ENCODE measurements around the gene RBM4B.

RBM4B gene

DNA sequence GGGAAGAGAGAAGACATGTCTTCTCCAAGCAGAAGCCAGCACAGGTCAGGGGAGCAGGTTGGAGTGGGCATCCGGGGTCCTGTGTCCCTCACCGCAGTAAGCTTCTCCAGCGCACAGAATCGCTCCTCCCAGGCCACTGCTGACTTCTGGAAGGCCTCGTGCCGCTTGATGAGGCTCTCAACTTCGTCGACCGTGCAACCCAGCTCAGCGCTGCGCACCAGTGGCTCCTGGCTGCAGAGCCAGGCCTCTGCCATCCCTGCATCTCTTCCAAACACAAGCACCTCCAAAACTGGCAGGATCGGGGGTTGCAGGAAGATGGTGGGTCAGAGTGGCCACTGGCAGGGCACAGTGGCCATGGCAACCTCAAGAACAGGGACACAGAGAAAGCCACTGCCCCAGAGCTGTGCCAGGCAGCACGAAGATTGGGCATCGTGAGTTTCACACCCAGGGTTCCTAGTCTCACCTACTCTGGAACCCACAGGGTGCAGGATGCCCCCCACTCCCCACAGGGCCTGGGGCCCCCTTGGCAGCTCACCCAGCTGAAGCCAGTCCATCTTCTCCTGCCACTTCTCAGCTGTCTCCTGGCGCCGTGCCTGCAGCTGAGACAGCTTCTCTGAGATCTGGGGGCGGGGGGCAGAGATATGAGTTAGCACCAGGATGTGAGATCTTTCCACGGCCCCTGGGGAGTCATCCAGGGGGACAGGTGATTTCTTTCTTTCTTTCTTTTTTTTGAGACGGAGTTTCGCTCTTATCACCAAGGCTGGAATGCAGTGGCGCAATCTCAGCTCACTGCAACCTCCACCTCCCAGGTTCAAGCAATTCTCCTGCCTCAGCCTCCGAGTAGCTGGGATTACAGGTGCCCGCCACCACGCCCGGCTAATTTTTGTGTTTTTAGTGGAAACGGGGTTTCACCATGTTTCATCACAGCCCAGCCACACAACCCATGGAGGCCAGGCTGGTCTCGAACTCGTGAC lies 11.2 kb upstream of the RBM4B start:
- DNase-seq: peak in 3 of 10 donors; percentile 61 to 79 (median 61)
- intact Hi-C loops (cut with DNase I): no loop called here

DNA sequence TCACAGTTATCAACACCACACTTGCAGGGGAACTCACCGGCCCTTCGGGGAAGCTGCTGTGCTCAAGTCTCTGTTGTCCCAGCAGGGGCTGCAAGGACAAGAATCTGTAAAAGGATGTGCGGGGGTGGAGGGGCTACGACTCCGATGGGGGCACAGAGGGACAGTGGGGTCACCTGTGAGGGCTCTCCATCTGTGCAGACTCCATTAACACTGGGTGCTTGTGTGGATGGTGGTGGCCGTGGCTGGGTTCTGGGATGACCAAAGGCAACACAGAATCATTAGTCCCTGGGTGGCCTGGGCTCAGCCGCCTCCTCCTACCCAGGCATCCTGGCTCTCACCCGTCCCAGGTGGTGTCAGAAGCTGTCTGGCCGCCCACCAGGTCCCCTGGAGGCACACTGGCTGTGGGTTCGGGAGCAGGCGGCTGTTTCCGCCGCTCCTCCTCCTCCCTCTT lies 10.2 kb upstream of the RBM4B start:
- DNase-seq: peak in 2 of 10 donors; percentile 74 to 85
- intact Hi-C loops (cut with DNase I): no loop called here

GRCh38 chr11:66686801-66687750 lies 9.4 kb upstream of the RBM4B start:
- peak in 2 of 10 donors; percentile 74 to 86 for DNase-seq
- intact Hi-C loops (cut with DNase I): no loop called here

DNA sequence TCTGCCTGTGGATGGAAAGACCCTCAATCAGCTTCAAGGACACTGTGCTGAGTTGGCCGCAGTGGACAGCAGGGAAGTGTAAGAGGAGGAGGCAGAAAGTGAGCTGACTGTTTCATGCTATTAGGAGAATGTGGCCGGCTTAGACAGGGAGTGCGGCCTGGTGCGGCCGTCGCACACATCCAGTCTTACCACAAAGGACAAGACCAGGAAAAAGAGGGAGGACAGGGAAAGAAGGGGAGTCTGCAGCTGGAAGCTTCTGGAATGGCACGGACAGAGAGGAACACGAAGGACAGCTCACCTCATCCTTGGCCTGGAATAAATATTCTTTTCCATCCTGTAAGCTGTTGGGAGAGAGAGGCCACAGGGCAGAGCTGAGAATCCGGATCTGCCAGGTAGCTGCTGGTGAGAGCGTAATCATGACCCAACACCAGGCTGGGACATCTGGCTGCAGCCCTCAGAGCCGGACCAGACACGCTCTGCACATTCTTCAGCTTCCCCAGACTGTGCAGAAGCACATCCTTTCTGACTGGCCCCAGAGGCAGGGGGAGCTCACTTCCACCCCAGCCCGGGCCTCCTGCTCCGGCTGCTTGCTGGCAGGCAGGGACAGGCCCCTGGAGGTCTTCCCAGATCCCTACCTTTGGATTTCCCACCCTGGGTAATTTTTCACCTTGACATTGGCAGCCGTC lies 8.6 kb upstream of the RBM4B start:
- peak in 3 of 10 donors; percentile 48 to 63 (median 60) for DNase-seq
- intact Hi-C loops (cut with DNase I): no loop called here

GRCh38 chr11:66685276-66686099 lies 7.8 kb upstream of the RBM4B start:
- peak in 3 of 10 donors; percentile 54 to 69 (median 64) for DNase-seq
- intact Hi-C loops (cut with DNase I): no loop called here

- intact Hi-C loops (cut with DNase I): no loop called here
- DNase-seq: peak in 3 of 10 donors; percentile 33 to 64 (median 63)
Measured at GRCh38 chr11:66684635-66685034, 6.9 kb upstream of the RBM4B start.

DNA sequence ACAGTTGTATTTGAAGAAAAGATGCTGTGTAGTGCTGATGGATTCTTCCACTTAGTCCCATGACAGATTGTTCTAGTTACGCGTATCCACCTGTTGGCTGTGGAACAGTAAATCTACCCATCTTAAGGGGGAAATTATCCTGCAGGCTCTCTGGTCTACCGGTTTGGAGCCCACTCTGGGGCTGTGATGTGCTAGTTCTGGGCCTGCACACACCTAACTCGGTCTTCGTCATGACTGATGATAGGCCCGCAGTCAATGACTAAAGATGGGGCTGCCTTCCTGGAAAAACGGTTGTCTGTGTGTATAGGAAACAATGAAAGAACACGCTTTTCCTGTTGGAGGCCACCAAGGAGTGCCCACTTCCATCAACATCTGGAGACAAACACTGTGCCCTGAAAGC lies 6.2 kb upstream of the RBM4B start:
- intact Hi-C loops (cut with DNase I): no loop called here
- peak in 2 of 10 donors; percentile 31 to 47 for DNase-seq

- intact Hi-C loops (cut with DNase I): no loop called here
- peak in 1 of 10 donors; percentile 13 for DNase-seq
Measured at GRCh38 chr11:66680966-66681645, 3.4 kb upstream of the RBM4B start.

DNA sequence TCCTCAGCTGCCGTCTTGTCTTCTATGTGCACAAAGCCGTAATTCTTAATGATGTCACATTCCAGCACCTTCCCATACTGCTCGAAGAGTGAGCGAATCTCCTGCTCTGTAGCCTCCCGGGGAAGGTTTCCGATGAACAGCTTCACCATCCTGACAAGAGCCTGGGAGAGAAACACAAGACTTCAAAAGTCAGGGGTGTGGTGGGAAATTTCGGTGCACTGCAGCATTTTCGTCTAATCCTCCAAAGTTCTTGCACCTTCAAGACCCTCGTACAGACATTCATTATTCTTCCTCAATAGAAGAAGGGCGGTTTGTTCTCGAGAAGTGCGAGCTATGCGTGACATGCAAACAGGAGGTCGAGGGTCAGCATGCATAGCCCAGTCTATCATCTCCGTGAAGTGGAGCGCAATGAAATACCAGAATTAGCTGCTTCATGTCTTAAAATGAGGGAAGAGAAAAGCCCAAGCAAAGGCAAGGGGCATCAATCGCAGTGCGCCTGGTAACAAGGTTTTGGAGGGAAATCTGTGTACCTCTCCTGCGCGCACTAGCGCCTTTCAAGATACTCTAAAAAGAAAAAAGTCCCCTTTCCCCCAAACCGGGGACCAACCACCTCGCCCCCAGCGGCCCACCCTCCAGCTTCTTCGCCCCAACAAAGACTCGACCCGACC lies 622 bp downstream of the RBM4B start:
- DNase-seq: peak in 1 of 10 donors; percentile 39

GRCh38 chr11:66676282-66676919 lies 1.3 kb downstream of the RBM4B start:
- DNase-seq: no peak
- intact Hi-C loops (cut with DNase I): loop anchor here (10.0 kb wide), 1 partner anchor 242 kb away; the partner anchor contains the start of gene MRPL11

More for the DNA sequence above, 622 bp downstream of the RBM4B start:
- intact Hi-C loops (cut with DNase I): loop anchor here (1.0 to 10.0 kb wide), 3 partner anchors 39 to 242 kb away; partner anchors contain the start of genes MRPL11, RBM14 and RBM4

DNA sequence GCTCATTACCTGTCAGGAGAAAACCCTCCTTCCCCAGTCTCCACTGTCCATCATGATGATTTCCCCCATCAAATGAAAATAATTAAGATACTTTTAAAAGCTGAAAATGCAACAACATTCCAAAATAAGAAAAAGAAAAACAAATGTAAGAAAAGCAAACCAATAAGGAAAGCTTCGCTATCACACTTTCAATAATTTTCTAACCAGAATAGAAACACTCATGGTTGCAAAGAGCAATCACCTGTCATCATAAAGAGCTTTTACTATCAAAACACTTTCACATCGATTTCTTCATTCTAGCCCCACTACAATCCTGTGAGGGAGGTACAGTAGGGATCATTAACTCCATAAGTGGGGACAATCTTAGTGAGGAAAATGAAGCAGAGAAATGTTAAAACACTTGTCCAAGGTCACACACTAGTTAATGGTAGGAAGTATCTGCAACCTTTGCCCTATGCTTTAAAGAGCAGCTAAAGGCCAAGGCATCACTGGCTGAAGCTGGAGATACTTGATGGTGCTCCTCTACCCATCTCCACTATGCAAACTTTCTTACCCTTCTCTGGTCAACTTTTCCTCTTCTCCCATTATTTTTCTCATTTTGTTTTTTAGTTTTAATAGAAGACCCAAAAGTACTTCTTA lies 2.6 kb downstream of the RBM4B start:
- no peak for DNase-seq
- intact Hi-C loops (cut with DNase I): loop anchor here (10.0 kb wide), 1 partner anchor 240 kb away; the partner anchor contains the start of gene MRPL11

GRCh38 chr11:66670816-66671215 lies 6.9 kb downstream of the RBM4B start:
- no peak for DNase-seq
- intact Hi-C loops (cut with DNase I): loop anchor here (10.0 kb wide), 1 partner anchor 236 kb away; the partner anchor contains the start of gene MRPL11

GRCh38 chr11:66665369-66665768 lies 12.3 kb downstream of the RBM4B start:
- DNase-seq: no peak
- intact Hi-C loops (cut with DNase I): no loop called here

DNA sequence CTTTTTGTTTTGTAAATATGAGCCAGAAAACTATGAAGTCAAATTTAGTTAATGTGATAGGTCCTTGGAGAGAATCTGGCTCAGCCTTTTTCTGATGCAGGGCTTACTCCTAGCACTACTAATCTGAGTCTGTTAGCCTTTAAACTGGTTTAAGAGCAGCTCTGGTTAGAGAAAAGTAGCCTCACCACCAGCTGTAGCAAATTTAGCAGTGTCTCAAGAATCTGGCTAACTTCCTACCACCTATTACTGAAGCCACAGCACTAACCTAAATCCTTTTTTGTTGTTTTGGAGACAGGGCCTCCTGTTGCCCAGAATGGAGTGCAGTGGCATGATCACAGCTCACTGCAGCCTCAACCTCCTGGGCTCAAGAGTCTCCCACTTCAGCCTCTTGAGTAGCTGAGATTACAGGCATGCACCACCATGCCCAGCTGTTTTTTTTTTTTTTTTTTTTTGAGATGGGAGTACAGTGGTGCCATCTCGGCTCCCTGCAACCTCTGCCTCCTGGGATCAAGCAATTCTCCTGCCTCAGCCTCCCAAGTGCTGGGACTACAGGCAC lies 13.9 kb downstream of the RBM4B start:
- DNase-seq: no peak
- intact Hi-C loops (cut with DNase I): no loop called here

DNA sequence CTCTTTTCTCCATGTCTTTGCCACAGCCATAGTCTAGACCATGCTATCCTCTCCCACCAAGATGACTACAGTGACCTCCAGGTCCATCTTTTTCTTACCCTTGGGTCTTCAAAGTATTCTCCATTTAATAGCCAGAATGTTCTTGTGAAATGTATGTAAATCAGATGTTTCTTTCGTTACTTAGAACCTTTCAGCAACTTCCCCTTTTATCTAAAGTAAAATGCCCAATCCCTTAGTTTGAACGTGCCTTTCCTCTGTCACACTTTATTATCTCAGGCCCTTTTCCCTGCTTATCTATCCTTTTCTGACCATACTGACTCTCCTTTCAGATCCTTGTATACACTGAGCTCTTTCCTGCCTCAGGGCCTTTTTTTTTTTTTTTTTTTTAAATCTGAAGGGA lies 17.9 kb downstream of the RBM4B start:
- DNase-seq: no peak
- intact Hi-C loops (cut with DNase I): no loop called here

DNA sequence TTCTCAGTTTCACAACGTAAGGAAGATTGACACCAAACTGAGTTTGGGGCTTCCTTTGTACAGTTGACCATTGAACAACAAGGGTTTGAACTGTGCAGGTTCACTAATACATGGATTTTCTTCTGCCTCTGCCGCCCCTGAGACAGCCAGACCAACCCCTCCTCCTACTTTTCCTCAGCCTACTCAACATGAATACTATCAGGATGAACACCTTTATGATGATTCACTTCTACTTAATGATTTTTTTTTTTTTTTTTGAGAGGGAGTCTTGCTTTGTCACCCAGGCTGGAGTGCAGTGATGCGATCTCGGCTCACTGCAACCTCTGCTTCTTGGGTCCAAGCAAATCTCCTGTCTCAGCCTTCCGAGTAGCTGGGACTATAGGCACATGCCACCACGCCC lies 24.6 kb downstream of the RBM4B start:
- no peak for DNase-seq
- intact Hi-C loops (cut with DNase I): no loop called here

GRCh38 chr11:66652651-66653050 lies 25.0 kb downstream of the RBM4B start:
- intact Hi-C loops (cut with DNase I): no loop called here

More at GRCh38 chr11:66652651-66653050, 25.0 kb downstream of the RBM4B start:
- no peak for DNase-seq
